OCI-LY3 (cell line): ENCODE measurements around the gene XRCC5.

Experiments used
- EZH2phosphoT487 ChIP-seq: fragments of 200-600 bp; shearing (Covaris generic); IDR thresholded peaks from 2 replicates; pipeline ENCODE4 v1.6.1; 2018; ENCODE audit warnings: antibody characterized with exemption, mixed run types, low read depth
- TF ChIP-seq, protein P1 (sequence below): fragments of 200-600, 300-600 bp; sonication (generic); IDR thresholded peaks from 2 replicates; pipeline ENCODE4 v1.5.1; 2014; ENCODE audit warnings: antibody characterized with exemption, low read length, low read depth

DNA sequence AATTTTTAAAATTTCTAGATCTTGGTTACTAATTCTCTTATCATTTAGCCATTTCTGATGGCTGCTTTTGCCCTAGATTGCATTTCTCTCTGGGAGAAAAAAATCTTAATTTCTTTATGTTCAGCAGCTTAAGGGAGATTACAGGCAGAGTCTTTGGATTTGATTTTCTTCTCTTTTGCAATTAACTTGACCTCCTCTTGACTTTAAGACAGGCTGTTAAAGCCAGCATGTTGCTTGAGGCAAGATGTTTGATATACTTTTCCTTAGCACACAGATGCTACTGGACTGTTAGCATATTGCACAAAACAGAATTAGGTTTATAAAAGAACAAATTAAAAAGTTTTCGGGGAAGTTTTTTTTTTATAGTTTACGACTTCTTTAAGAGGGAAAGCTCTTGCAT is 50.0 kb downstream of the XRCC5 start:
- TF ChIP-seq, protein P1, sequence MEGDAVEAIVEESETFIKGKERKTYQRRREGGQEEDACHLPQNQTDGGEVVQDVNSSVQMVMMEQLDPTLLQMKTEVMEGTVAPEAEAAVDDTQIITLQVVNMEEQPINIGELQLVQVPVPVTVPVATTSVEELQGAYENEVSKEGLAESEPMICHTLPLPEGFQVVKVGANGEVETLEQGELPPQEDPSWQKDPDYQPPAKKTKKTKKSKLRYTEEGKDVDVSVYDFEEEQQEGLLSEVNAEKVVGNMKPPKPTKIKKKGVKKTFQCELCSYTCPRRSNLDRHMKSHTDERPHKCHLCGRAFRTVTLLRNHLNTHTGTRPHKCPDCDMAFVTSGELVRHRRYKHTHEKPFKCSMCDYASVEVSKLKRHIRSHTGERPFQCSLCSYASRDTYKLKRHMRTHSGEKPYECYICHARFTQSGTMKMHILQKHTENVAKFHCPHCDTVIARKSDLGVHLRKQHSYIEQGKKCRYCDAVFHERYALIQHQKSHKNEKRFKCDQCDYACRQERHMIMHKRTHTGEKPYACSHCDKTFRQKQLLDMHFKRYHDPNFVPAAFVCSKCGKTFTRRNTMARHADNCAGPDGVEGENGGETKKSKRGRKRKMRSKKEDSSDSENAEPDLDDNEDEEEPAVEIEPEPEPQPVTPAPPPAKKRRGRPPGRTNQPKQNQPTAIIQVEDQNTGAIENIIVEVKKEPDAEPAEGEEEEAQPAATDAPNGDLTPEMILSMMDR = no peak
- no peak for TF ChIP-seq EZH2phosphoT487
